HepG2 (cell line): ENCODE results near the gene MMAA. TPM values are rescaled to one million over a fixed set of nuclear protein-coding genes. Genes with fewer than 3 reads are reported as not detected.

Source experiments
- ATAC-seq: fragments of 200-7000 bp; cut with Tn5 transposase; 3 replicates; pipeline ENCODE4 v1.9.1; 2020; ENCODE audit warnings: mild to moderate bottlenecking, moderate library complexity
- BruUV-seq: library from RNA; stranded (reverse); fragments of 400-500 nt; replicated peaks from 2 replicates; lab custom pipeline; 2021; lab: Mats Ljungman, UMichigan
- CTCF ChIA-PET: fragments of 300-600 bp; formaldehyde crosslinking; extraction: SDS; loops from one replicate; lab custom pipeline; 2021; ENCODE audit warnings: low total read pairs, inconsistent platforms, low intra/inter-chr PET ratio; lab: Yijun Ruan, JAX
- POLR2A ChIA-PET: fragments of 350-600 bp; sonication (Branson Sonifier 250); formaldehyde crosslinking; loops from one replicate; lab custom pipeline; 2020; ENCODE audit warnings: antibody characterized with exemption, inconsistent platforms; lab: Yijun Ruan, JAX
- DNase-seq: peaks from one replicate; pipeline ENCODE4 v3.0.0-alpha.2; 2015; ENCODE audit warnings: low spot score
- FAIRE-seq: peaks from 3 replicates; lab custom pipeline; 2011; peaks lifted over from hg19 to GRCh38; lab: Jason Lieb, UNC
- H2AFZ ChIP-seq: one replicate; pipeline ENCODE4 v1.6.1; 2011; ENCODE audit warnings: low read length, inconsistent platforms
- H3K27ac ChIP-seq: fragments of 300-600 bp; 3 replicates; pipeline ENCODE4 v1.8.0; 2011; ENCODE audit warnings: mixed run types, mild to moderate bottlenecking, mixed read lengths, low read length, inconsistent platforms; ENCODE audit not compliant: insufficient read depth; ENCODE audit errors: extremely low read length
- H3K27me3 ChIP-seq, 2 experiments: fragments of 200-600 bp in 1 of 2; 2 replicates in 1 of 2; 3 replicates in 1 of 2; pipeline versions ENCODE4 v1.6.0 to v1.8.0; 2011; ENCODE audit warnings: low read length in 2 of 2, mild to moderate bottlenecking in 2 of 2, moderate library complexity in 2 of 2, inconsistent platforms in 1 of 2; ENCODE audit not compliant: insufficient read depth in 2 of 2, control insufficient read depth in 1 of 2
- H3K36me3 ChIP-seq, 2 experiments: fragments of 200-600 bp in 1 of 2; replicated peaks in 1 of 2; 2 replicates in 1 of 2; 3 replicates in 1 of 2; pipeline versions ENCODE4 v1.5.1 to v1.8.0; 2011; ENCODE audit warnings: low read length in 2 of 2, inconsistent platforms in 1 of 2; ENCODE audit not compliant: insufficient read depth in 2 of 2, control insufficient read depth in 1 of 2
- H3K4me1 ChIP-seq: 2 replicates; pipeline ENCODE4 v1.5.1; 2012; ENCODE audit warnings: low read length, inconsistent platforms; ENCODE audit not compliant: insufficient read depth
- H3K4me2 ChIP-seq: 2 replicates; pipeline ENCODE4 v1.6.0; 2011; ENCODE audit warnings: low read depth, low read length, inconsistent platforms
- H3K4me3 ChIP-seq, 3 experiments: fragments of 200-600 bp in 1 of 3; sonication (generic), shearing (Covaris generic) in 1 of 3; replicated peaks in 1 of 3; 2 replicates each; pipeline ENCODE4 v1.5.1; 2011 to 2016; ENCODE audit warnings: low read length in 3 of 3, inconsistent platforms in 2 of 3, low read depth in 2 of 3, mild to moderate bottlenecking in 2 of 3, control low read depth in 1 of 3, mixed read lengths in 1 of 3; ENCODE audit not compliant: insufficient read depth in 1 of 3
- H3K79me2 ChIP-seq: one replicate; pipeline ENCODE4 v1.6.1; 2011; ENCODE audit warnings: low read length, inconsistent platforms; ENCODE audit not compliant: insufficient read depth
- H3K9ac ChIP-seq: 2 replicates; pipeline ENCODE4 v1.6.0; 2011; ENCODE audit warnings: mild to moderate bottlenecking, low read depth, low read length, inconsistent platforms; ENCODE audit not compliant: insufficient read depth
- H3K9me3 ChIP-seq: 2 replicates; pipeline ENCODE4 v1.5.1; 2012; ENCODE audit warnings: mild to moderate bottlenecking, low read length
- H4K20me1 ChIP-seq: 2 replicates; pipeline ENCODE4 v1.6.0; 2011; ENCODE audit warnings: inconsistent platforms, mild to moderate bottlenecking, low read length, moderate library complexity; ENCODE audit not compliant: insufficient read depth
- BCL6 ChIP-seq: IDR thresholded peaks from 2 replicates; pipeline ENCODE4 v1.6.1; 2016; ENCODE audit warnings: missing genetic modification reagents, missing compliant biosample characterization
- CENPX ChIP-seq: sonication (generic); formaldehyde crosslinking; IDR thresholded peaks from 2 replicates; pipeline ENCODE4 v1.9.0; 2021; ENCODE audit warnings: mild to moderate bottlenecking, missing genetic modification reagents, moderate library complexity
- EED ChIP-seq: sonication (generic); formaldehyde crosslinking; IDR thresholded peaks from 2 replicates; pipeline ENCODE4 v1.5.0; 2020; ENCODE audit warnings: mild to moderate bottlenecking, missing genetic modification reagents
- FOXA1 ChIP-seq, 2 experiments: fragments of 450-650 bp in 1 of 2; sonication (generic) in 1 of 2; formaldehyde crosslinking in 1 of 2; IDR thresholded peaks; 2 replicates each; pipeline versions ENCODE4 v1.4.0 to v1.6.1; 2016 to 2020; ENCODE audit warnings: missing genetic modification reagents in 1 of 2
- HMG20A ChIP-seq: IDR thresholded peaks from 2 replicates; pipeline ENCODE4 v1.6.1; 2016; ENCODE audit warnings: borderline replicate concordance
- ISX ChIP-seq: sonication (generic); formaldehyde crosslinking; conservative IDR thresholded peaks from 2 replicates; pipeline ENCODE4 v1.5.0; 2020; ENCODE audit warnings: missing genetic modification reagents
- NR2F1 ChIP-seq, 2 experiments: fragments of 450-650 bp in 1 of 2; formaldehyde crosslinking in 1 of 2; IDR thresholded peaks; 2 replicates each; pipeline versions ENCODE4 v1.5.0 to v1.6.1; 2016 to 2020; ENCODE audit warnings: mild to moderate bottlenecking in 1 of 2, missing compliant biosample characterization in 1 of 2, missing genetic modification reagents in 1 of 2, moderate library complexity in 1 of 2
- SAP130 ChIP-seq: IDR thresholded peaks from 2 replicates; pipeline ENCODE4 v1.6.1; 2016; ENCODE audit warnings: low read depth
- SKIL ChIP-seq: sonication (generic); formaldehyde crosslinking; IDR thresholded peaks from 2 replicates; pipeline ENCODE4 v1.8.0; 2022; ENCODE audit warnings: missing genetic modification reagents, mild to moderate bottlenecking, moderate library complexity, borderline replicate concordance
- SNAPC5 ChIP-seq: sonication (generic); formaldehyde crosslinking; IDR thresholded peaks from 2 replicates; pipeline ENCODE4 v1.8.1; 2023; ENCODE audit warnings: mild to moderate bottlenecking, missing genetic modification reagents, borderline replicate concordance
- SOX13 ChIP-seq, 3 experiments: fragments of 450-650 bp in 1 of 3; sonication (generic) in 1 of 3; formaldehyde crosslinking in 1 of 3; IDR thresholded peaks in 2 of 3; conservative IDR thresholded peaks in 1 of 3; 2 replicates each; pipeline versions ENCODE4 v1.5.0 to v1.6.1; 2016 to 2020; ENCODE audit warnings: antibody characterized with exemption in 1 of 3, mild to moderate bottlenecking in 1 of 3, missing compliant biosample characterization in 1 of 3, missing genetic modification reagents in 1 of 3, moderate library complexity in 1 of 3
- TGIF2 ChIP-seq: IDR thresholded peaks from 2 replicates; pipeline ENCODE4 v1.6.1; 2016; ENCODE audit warnings: control low read depth, missing compliant biosample characterization
- ZNF12 ChIP-seq: sonication (generic); formaldehyde crosslinking; IDR thresholded peaks from 2 replicates; pipeline ENCODE4 v1.5.0; 2020; ENCODE audit warnings: missing genetic modification reagents
- ZNF317 ChIP-seq: sonication (generic); formaldehyde crosslinking; IDR thresholded peaks from 2 replicates; pipeline ENCODE4 v1.5.0; 2020; ENCODE audit warnings: mild to moderate bottlenecking, missing genetic modification reagents
- ZNF337 ChIP-seq: sonication (generic); formaldehyde crosslinking; IDR thresholded peaks from 2 replicates; pipeline ENCODE4 v1.5.1; 2020; ENCODE audit warnings: missing genetic modification reagents, low read depth, mild to moderate bottlenecking, borderline replicate concordance
- WGBS: methylation state at CpG from one replicate; pipeline ENCODE4 v1.1.6; 2017; ENCODE audit warnings: low lambda C conversion rate; 5-methylcytosine and 5-hydroxymethylcytosine counted together
- in situ Hi-C: cut with HindIII; loops from 2 replicates; pipeline ENCODE4 v1.10.0; 2017; ENCODE audit warnings: low pct_unique_long_range_greater_than_20kb; ENCODE audit not compliant: extremely low pct_ligation_motif_present
- intact Hi-C: fragments of 100-400 bp; cut with micrococcal nuclease; formaldehyde crosslinking; loops from one replicate; pipeline ENCODE4 v1.10.0; 2022; ENCODE audit not compliant: unreplicated experiment
- polyA plus RNA-seq, 8 experiments: library from polyadenylated mRNA; depleted of rRNA in 3 of 8; stranded (reverse) in 7 of 8; unstranded in 1 of 8; fragments of >200 nt; fragmentation: Illumina TruSeq in 4 of 8; extraction: Trizol in 4 of 8; gene quantifications; 2 replicates each; pipeline versions ENCODE4 v1.2.1 to v1.2.3, GENCODE V29; 2011 to 2016; ENCODE audit warnings: low read depth in 4 of 8, missing spikeins in 1 of 8, mixed read lengths in 1 of 8; ENCODE audit not compliant: insufficient read depth in 1 of 8
- total RNA-seq, 5 experiments: library from RNA; depleted of rRNA; stranded (reverse); fragments of >200 nt; fragmentation: Illumina TruSeq; extraction: Trizol; gene quantifications; 2 replicates each; pipeline ENCODE4 v1.2.3, GENCODE V29; 2016; ENCODE audit warnings: low read depth in 1 of 5

MMAA gene
- total and polyA plus RNA-seq, 2 of the 13 experiments (the other 11 are each of a cell fraction or from before 2014, with no cell fraction given), result 1.3 to 2.8 TPM

GRCh38 chr4:145681956-145682355 is 62.8 kb downstream of the MMAA start (continued):
- TF ChIP-seq SNAPC5, result no peak
- TF ChIP-seq, all 625 proteins: peak for 0

GRCh38 chr4:145686991-145687390 is 67.8 kb downstream of the MMAA start:
- WGBS, result 30% methylated on average over 1 of the region's 2 CpGs
- no peaks in the 10 kb centered on the region for H3K9me3 ChIP-seq
- no peak overlapping the region for H3K27ac ChIP-seq
- H3K27me3 ChIP-seq, result no peaks in the 10 kb centered on the region
- no peak for FAIRE-seq
- no TSS peak for BruUV-seq
- TF ChIP-seq ISX (CRISPR knock-in tag), result no peak
- no peak for TF ChIP-seq EED (CRISPR knock-in tag)
- no peak for TF ChIP-seq BCL6
- no peak for TF ChIP-seq ZNF317 (CRISPR knock-in tag)
- TF ChIP-seq ZNF12, result no peak
- TF ChIP-seq CENPX, result no peak
- H3K36me3 ChIP-seq, result no peaks in the 10 kb centered on the region
- no peak overlapping the region for H2AFZ ChIP-seq
- POLR2A ChIA-PET, result no interaction called here
- intact Hi-C loops, result no loop called here
- H3K4me3 ChIP-seq, result no peak overlapping the region
- CTCF ChIA-PET, result no interaction called here
- H3K79me2 ChIP-seq, result no peaks in the 10 kb centered on the region
- in situ Hi-C loops, result no loop called here
- H4K20me1 ChIP-seq, result no peaks in the 10 kb centered on the region
- peaks cover 20% of the 10 kb centered on the region for H3K4me1 ChIP-seq
- no peak for ATAC-seq
- no peak for DNase-seq
- no peak overlapping the region for H3K4me2 ChIP-seq
- H3K9ac ChIP-seq, result no peak overlapping the region

GRCh38 chr4:145690610-145691009 is 71.4 kb downstream of the MMAA start:
- H3K4me1 ChIP-seq, result peaks cover 28% of the 10 kb centered on the region
- no peak overlapping the region for H3K4me2 ChIP-seq
- DNase-seq, result peak; percentile 59
- FAIRE-seq, result no peak
- no TSS peak for BruUV-seq
- ATAC-seq, result peak; percentile 51; the same call in 2 of the 3 replicates
- no peak overlapping the region for H2AFZ ChIP-seq
- no peaks in the 10 kb centered on the region for H3K79me2 ChIP-seq
- 0% methylated on average over 3 of the region's 3 CpGs for WGBS
- in situ Hi-C loops (no loop called here), intact Hi-C loops (no loop called here)
- no peaks in the 10 kb centered on the region for H4K20me1 ChIP-seq
- H3K4me3 ChIP-seq, result no peak overlapping the region
- H3K9ac ChIP-seq, result no peak overlapping the region
- ChIA-PET CTCF (no interaction called here), POLR2A (no interaction called here)
- no peaks in the 10 kb centered on the region; a peak in 1 of 5 replicates for H3K27me3 ChIP-seq
- no peaks in the 10 kb centered on the region for H3K9me3 ChIP-seq
- no peak overlapping the region for H3K27ac ChIP-seq
- no peaks in the 10 kb centered on the region for H3K36me3 ChIP-seq
- no peak for TF ChIP-seq FOXA1 (IDR thresholded peaks at IDR 0.05)
- TF ChIP-seq FOXA1 (CRISPR knock-in tag; IDR thresholded peaks at IDR 0.05), result peak; percentile 57
- TF ChIP-seq SOX13 (IDR thresholded peaks at IDR 0.05), result no peak
- peak in 1 of 2 experiments; percentile 61; a peak in 1 of 4 replicates for TF ChIP-seq SOX13 (CRISPR knock-in tag; conservative IDR thresholded peaks at IDR 0.05 in 1 of 2, IDR thresholded peaks at IDR 0.05 in 1 of 2)
- TF ChIP-seq TGIF2 (CRISPR knock-in tag), result no peak
- no peak for TF ChIP-seq HMG20A (CRISPR knock-in tag)
- TF ChIP-seq SAP130 (CRISPR knock-in tag), result no peak
- TF ChIP-seq ZNF337, result no peak
- no peak for TF ChIP-seq SKIL (CRISPR knock-in tag)
- TF ChIP-seq NR2F1 (CRISPR knock-in tag; IDR thresholded peaks at IDR 0.05), result no peak
